Osteoblast (primary cell): Measurements from ENCODE around the gene OLFM4. TPM values are rescaled to one million over a fixed set of nuclear protein-coding genes. Genes with fewer than 3 reads are reported as not detected.

ENCODE experiments used
- DNase-seq: peaks from one replicate; pipeline ENCODE4 v3.0.0; 2011; ENCODE audit warnings: low spot score, mixed read lengths; ENCODE audit not compliant: insufficient read length; ENCODE audit errors: missing footprints
- H2AFZ ChIP-seq: 2 replicates; pipeline ENCODE4 v1.6.0; 2011; ENCODE audit warnings: mild to moderate bottlenecking, low read length
- H3K27ac ChIP-seq: 2 replicates; pipeline ENCODE4 v1.5.1; 2011; ENCODE audit warnings: mild to moderate bottlenecking, low read depth, low read length, moderate library complexity
- H3K27me3 ChIP-seq: 2 replicates; pipeline ENCODE4 v1.6.0; 2012; ENCODE audit warnings: mild to moderate bottlenecking, control low read depth, inconsistent platforms, low read length, moderate library complexity; ENCODE audit not compliant: insufficient read depth
- H3K36me3 ChIP-seq: 2 replicates; pipeline ENCODE4 v1.5.1; 2011; ENCODE audit warnings: mild to moderate bottlenecking, low read length, control low read depth, moderate library complexity; ENCODE audit not compliant: insufficient read depth
- H3K4me1 ChIP-seq: 2 replicates; pipeline ENCODE4 v1.5.1; 2011; ENCODE audit warnings: mild to moderate bottlenecking, low read length, control low read depth, moderate library complexity; ENCODE audit not compliant: insufficient read depth
- H3K4me2 ChIP-seq: 2 replicates; pipeline ENCODE4 v1.6.0; 2011; ENCODE audit warnings: mild to moderate bottlenecking, low read length; ENCODE audit not compliant: insufficient read depth
- H3K4me3 ChIP-seq: fragments of 200-600 bp; sonication (generic); 3 replicates; pipeline ENCODE4 v1.5.1; 2012; ENCODE audit warnings: mild to moderate bottlenecking, low read length, inconsistent platforms; ENCODE audit not compliant: insufficient read depth
- H3K79me2 ChIP-seq: 2 replicates; pipeline ENCODE4 v1.6.0; 2012; ENCODE audit warnings: mild to moderate bottlenecking, low read length, control low read depth, inconsistent platforms; ENCODE audit not compliant: insufficient read depth
- H3K9me3 ChIP-seq: 2 replicates; pipeline ENCODE4 v1.5.1; 2011; ENCODE audit warnings: low read depth, low read length, control low read depth
- H4K20me1 ChIP-seq: 2 replicates; pipeline ENCODE4 v1.6.0; 2012; ENCODE audit warnings: mild to moderate bottlenecking, low read length, control low read depth; ENCODE audit not compliant: insufficient read depth
- CTCF ChIP-seq: IDR thresholded peaks from 2 replicates; pipeline ENCODE4 v1.5.1; 2011; ENCODE audit warnings: mild to moderate bottlenecking, low read depth, low read length, moderate library complexity; ENCODE audit errors: extremely low read depth
- total RNA-seq: library from RNA; depleted of rRNA; stranded (reverse); fragments of >200 nt; gene quantifications from 2 replicates; pipeline ENCODE4 v1.2.3, GENCODE V29; 2012

The OLFM4 gene
- total RNA-seq, 1 donor: under 0.01 TPM

DNA sequence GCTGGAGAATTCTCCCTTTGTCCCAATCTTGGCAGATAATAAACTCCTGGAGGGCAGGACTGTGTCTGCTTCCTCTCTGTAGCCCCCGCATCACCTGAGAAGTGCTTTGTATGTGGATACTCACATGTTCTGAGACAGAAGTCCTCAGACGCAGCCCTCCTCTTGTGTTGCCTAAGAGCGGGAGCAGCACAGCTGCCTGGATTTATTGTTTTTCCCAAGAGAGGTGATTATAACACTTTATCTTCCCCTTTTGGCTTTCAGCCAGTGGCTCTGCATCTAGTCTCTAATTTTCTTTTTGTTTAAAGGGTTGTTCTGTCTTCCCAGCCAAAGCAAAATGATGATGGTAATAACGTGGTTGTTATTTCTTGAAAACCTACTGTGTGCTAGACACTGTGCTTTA lies 36.1 kb downstream of the OLFM4 start:
- TF ChIP-seq CTCF: no peak
- Histone ChIP-seq H2AFZ (no peak overlapping the region), H3K36me3 (no peaks in the 10 kb centered on the region), H3K27me3 (no peaks in the 10 kb centered on the region), H3K4me2 (no peak overlapping the region), H3K27ac (no peak overlapping the region), H4K20me1 (no peaks in the 10 kb centered on the region), H3K4me3 (no peak overlapping the region), H3K4me1 (no peaks in the 10 kb centered on the region), H3K79me2 (no peaks in the 10 kb centered on the region), H3K9me3 (no peaks in the 10 kb centered on the region)
- DNase-seq: no peak

GRCh38 chr13:53066411-53066810 lies 37.8 kb downstream of the OLFM4 start:
- TF ChIP-seq CTCF: no peak
- no peaks in the 10 kb centered on the region for H3K79me2 ChIP-seq
- no peaks in the 10 kb centered on the region for H3K27me3 ChIP-seq
- no peaks in the 10 kb centered on the region for H4K20me1 ChIP-seq
- no peak overlapping the region for H3K4me2 ChIP-seq
- H3K4me1 ChIP-seq: no peaks in the 10 kb centered on the region
- no peak overlapping the region for H2AFZ ChIP-seq
- no peaks in the 10 kb centered on the region for H3K36me3 ChIP-seq
- no peak overlapping the region for H3K4me3 ChIP-seq
- no peak for DNase-seq
- no peak overlapping the region for H3K27ac ChIP-seq
- H3K9me3 ChIP-seq: no peaks in the 10 kb centered on the region

DNA sequence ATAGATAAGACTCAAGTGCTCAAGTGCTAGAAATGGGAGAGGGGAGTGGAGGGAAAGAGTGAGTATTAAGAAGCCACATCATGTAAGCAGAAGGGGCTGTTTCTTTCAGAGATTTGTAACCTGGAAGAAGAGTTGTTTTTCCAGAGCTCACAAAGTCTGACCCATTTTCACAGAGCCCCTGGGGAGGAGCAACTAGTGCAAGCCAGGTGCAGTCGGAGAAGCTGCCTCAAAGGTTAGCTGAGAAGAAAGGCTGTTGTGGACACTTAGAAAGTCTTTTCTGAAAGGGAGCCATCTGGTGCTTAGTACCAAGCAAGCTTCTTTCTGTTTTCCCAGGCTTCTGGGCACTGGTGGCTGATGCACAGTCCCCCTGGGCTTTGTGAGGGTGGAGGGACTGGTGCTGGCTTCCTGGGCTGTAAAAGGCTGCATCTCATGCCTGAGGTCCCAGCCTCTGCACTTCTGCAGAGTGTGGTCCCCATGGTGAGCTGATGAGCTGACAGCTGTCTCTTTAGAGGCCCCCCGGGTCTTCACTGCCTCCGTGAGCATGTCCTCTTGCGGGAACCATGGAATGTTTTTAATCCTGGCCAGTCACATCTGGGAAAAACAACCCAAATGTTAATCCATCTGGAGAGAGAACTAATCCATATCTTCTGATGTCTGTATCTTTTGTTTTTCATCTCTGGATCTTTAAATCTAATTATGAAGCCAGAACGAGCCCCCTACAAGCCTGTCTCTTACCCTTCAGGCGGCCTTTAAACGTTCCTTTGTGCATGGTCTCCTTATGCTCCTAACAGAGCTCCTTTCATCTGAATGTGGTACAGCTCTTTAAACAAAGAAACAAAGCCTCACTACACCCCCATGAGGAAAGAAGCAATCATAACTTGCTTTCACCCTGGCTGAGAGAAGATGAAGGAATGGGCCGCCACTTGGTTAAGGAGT lies 40.2 kb downstream of the OLFM4 start:
- Histone ChIP-seq H3K4me3 (no peak overlapping the region), H3K79me2 (no peaks in the 10 kb centered on the region), H3K4me1 (no peaks in the 10 kb centered on the region), H4K20me1 (no peaks in the 10 kb centered on the region), H3K27me3 (no peaks in the 10 kb centered on the region), H3K4me2 (no peak overlapping the region), H3K9me3 (no peaks in the 10 kb centered on the region), H2AFZ (no peak overlapping the region), H3K27ac (no peak overlapping the region), H3K36me3 (no peaks in the 10 kb centered on the region)
- TF ChIP-seq CTCF: no peak
- no peak for DNase-seq

GRCh38 chr13:53069800-53070199 lies 41.2 kb downstream of the OLFM4 start:
- Histone ChIP-seq H3K79me2 (no peaks in the 10 kb centered on the region), H3K9me3 (no peaks in the 10 kb centered on the region), H3K27me3 (no peaks in the 10 kb centered on the region), H3K4me1 (no peaks in the 10 kb centered on the region), H4K20me1 (no peaks in the 10 kb centered on the region), H3K4me2 (no peak overlapping the region), H3K27ac (no peak overlapping the region), H2AFZ (no peak overlapping the region), H3K4me3 (no peak overlapping the region), H3K36me3 (no peaks in the 10 kb centered on the region)
- TF ChIP-seq CTCF: no peak
- no peak for DNase-seq
